Inferior parietal cortex (tissue), 1 donor: ENCODE measurements around the gene SMYD3.
"Not testable (repeated sequence)": the region's sequence is repeated elsewhere in the genome, so short reads cannot be mapped to it uniquely, and the experiment has no call there.

Experiments used
- DNase-seq: peaks from one replicate; pipeline ENCODE4 v3.0.0-alpha.2; 2016; ENCODE audit errors: extremely low spot score

SMYD3 gene

DNA sequence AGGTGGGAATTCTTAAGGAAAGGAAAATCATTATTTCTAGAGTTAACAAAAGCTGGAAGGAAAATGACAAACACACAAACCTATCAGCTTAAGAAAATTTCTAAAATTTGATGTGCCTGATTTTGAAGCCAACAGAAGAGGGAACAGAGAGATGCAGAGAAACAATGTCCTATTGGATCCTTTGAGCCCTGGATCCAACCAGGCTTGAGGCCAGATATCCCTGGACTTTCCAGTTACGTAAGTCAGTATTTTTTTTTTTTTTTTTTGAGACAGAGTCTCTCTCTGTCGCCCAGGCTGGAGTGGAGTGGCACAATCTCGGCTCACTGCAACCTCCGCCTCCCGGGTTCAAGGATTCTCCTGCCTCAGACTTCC is 703.4 kb downstream of the SMYD3 start:
- no peak for DNase-seq

GRCh38 chr1:245802941-245803665 is 704.0 kb downstream of the SMYD3 start:
- DNase-seq, result no peak

DNA sequence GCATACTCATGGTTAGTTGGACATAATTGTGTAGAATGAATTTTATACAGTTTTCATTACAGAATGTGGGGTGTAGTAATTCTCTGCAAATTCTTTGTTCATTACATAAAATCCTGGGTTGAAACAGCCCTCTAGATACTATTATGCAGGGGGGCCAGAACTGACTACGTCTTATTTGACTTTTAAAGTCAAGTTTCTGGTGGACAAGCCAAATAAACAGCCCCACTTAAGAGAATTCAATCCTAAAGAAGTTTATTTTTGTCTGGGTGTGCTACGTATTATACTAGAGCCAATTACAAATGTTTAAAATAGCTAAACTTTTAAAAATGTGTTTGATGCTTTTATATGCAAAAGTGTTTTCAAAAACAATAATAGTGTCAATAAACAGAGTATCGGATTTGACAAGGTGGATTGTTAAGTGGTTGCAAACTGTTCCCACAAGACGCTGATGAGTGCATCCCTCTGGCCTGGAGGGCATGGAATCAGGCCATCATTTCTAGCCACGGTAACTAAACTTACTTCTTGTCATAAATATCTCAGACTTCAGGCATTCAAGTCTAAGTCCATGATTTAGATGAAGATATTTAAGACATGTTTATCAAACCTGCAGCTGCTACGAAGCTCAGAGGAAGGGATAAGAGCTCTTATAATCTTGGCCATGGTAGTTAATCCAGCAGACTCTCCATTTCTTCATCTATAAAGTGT is 706.0 kb downstream of the SMYD3 start:
- DNase-seq, result no peak

- DNase-seq, result no peak
Measured at GRCh38 chr1:245798349-245798711, 708.7 kb downstream of the SMYD3 start.

DNA sequence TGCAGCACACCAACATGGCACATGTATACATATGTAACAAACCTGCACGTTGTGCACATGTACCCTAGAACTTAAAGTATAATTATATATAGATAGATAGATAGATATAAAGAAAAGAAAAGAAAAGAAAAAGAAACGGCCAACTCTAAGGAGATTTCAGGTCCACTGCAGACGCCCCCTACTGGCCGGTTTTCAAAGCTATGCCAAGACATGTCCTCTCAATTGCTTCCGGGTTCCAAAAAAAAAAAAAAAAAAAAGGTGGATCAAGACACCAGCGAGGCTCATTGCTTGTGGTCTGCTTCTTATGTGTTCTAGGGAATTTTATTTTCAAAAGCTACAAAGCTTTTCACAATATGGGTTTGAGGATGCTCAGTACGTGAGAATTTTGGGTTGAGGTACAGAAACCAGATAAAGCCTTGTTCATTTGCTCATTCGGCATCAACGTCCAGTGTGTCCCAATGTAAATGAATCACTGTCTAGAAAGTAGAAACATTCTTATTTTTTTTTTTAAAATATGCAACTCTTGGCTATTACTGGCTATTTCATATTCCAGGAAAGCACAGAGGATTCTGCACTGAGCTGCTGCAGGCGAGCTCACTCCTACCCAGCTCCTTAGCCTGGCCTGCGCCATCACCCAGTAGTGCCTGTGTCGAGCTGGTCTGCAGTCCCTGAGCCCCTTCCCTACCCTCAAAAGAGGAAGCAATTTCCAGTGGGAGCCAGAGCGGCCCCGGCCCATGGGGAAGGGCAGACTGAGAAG is 709.3 kb downstream of the SMYD3 start:
- no peak for DNase-seq

DNA sequence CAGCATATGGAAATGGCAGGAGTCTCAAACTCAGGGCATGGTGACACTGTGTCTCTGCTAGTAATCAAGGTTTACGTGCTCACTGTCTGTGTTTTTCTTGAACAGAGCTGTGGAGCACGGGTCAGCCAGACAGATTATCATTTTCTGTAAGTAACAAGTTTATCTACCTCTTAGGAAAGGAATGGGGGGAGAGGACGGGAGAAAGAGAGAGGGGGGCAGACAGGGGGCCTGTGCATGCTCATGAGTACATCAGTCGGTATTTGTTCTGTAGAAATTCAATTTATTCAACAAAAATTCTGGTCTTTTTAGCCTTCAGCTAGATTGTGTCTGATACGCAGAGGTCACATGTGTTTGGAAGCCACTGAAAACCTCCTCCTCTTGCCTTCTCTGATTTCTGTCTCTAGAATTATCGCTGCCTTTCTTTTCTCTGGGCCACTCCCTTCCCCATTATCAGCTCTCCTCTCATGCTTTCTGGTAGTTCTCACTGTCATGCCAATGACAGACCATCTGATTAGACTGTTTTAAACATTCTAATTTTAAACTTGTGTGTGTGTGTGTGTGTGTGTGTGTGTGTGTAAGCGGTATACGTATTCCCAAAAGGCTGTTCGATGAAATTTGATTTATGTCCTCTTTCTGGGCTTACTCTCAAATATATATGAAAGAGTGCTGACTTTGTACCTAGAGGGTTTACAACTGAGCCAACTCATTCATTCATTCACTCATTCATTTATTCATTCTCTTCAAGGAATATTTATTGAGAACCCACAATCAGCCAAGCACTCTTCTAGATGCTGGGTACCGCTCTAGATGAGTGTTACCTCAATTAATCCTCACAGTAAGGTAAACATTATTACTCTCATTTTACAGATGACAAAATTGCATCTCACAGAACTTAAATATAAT is 715.4 kb downstream of the SMYD3 start:
- DNase-seq, result no peak

DNA sequence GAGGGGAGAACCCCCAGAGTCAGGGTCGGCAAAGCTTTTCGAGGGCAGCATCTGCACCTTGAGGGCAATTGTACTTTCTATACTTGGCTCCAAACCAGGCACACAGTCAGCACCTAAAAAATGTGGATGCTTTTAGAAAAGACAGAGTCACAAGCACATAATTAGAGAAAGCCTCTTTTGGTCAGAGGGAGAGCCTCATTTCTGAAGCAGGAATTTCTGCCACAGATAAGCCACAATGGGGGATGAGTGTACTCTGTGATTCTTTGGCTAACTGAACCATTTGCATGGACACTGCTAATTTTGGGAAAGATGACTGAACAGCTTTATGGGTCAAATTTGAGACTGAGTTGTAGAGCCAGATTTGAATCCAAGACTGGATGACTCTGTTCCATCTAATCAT is 716.6 kb downstream of the SMYD3 start:
- no peak for DNase-seq

- DNase-seq, result no peak
Measured at GRCh38 chr1:245788886-245789285, 718.2 kb downstream of the SMYD3 start.

DNA sequence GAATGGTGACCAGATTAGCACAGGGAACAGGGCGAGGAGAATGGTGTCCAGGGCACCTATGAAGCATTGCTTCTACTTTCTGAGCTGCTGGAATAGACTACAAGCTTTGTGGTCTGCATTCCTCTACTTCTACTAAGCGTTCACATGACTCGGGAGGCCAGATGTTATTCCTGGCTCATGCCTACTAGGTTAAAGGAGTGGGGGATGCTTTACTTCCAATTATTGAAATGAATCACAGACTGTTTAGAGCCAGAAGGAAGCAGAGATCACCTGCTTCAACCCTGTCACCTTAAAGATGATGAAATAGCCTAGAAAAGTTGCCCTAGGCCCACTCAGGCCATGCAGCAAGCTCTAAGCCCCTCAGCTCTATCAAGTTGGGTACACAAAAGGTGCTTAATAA is 718.8 kb downstream of the SMYD3 start:
- DNase-seq, result no peak

DNA sequence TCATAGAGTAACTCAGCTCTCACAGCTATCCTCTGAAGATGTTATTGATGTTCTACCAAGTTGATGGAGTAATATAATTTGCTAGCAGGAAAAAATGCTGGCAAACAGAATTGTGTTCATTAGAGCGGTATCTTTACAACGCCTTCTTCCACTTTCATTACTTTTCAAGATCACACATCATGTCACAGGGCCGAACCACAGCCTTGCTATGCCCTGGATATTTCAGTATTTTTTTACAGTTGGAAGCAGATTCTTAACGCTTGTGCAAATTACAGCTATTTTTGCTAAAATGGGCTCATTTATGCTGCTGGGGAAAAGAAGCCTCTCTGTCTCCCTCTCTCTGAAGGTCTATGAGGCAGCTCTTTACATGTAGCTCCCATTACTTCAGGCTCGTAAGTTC is 720.1 kb downstream of the SMYD3 start:
- DNase-seq, result no peak

DNA sequence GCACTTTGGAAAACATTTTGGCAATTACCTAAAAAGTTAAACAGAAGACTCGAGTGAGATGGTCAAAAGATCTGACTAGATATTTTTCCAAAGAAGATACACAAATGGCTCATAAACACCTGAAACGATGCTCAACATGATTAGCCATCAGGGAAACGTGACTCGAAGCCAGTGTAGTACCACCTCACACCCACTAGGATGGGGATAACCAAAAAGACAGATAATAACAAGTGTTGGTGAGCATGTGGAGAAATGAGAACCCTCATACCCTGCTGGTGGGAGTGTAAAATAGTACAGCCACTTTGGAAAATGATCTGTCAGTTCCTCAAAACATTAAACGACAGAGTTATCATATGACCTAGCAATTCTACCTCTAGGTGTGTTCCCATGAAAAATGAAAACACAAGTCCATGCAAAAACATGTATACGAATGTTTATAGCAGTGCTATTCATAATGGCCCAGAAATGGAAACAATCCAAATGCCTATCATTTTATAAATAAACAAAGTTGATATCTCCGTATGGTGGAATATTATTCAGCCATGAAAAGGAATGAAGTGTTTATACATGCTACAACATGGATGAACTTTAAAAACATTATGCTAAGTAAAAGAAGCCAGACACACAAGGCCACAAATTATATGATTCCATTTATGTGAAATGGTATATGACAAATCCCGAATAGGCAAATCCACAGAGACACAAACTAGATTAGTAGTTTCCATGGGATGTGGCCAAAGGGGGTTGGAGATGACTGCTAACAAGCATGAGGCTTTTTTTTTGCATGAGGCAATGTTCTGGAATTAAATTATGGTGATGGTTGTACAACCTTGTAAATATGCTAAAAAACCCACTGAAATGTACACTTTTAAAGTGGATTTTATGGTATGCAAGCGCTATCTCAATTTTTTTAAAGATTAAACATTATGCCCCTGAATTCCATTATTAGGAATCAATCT is 727.0 kb downstream of the SMYD3 start:
- DNase-seq, result no peak

- no peak for DNase-seq
Measured at GRCh38 chr1:245777752-245778151, 729.3 kb downstream of the SMYD3 start.

GRCh38 chr1:245776694-245777332 is 730.3 kb downstream of the SMYD3 start:
- DNase-seq, result no peak

GRCh38 chr1:245776139-245776538 is 730.9 kb downstream of the SMYD3 start:
- no peak for DNase-seq

GRCh38 chr1:245774931-245775330 is 732.1 kb downstream of the SMYD3 start:
- DNase-seq, result not testable (repeated sequence)

DNA sequence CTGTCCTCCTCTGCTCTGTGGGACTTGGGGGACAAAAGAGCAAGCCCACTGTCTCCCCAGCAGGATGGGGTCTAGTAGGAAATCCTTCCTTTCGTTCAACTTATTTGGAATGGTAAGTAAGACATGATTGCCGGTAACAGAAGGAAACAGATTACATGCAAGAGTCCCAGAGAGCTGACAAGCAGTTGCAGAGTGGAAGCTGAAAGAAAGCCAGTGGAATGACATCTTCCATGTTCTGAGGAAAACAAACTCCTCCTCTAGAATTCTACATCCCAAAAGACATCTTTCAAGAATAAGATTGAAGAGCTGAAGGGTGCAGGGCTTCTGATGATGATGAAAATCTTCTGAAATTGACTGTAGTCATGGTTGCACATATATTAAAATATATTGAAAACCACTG is 732.9 kb downstream of the SMYD3 start:
- no peak for DNase-seq

DNA sequence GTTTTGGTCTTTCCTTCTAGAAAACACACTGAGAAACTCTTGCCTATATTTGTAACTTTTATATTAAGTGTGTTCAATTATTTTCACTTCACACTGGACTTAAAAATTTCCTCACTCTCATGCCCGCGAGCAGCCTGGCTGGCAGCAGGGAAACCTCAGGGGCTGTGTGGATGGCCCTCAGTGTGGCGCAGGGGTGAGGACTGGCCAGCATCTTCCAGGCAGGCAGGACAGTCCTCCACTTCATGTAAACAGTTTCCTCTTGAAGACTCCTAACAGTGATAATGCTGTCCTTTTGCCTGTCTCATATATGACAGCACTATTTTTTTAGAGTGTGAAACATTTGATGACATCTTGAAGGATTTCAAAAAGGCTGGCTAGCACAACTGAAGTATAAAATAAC is 733.7 kb downstream of the SMYD3 start:
- DNase-seq, result no peak

DNA sequence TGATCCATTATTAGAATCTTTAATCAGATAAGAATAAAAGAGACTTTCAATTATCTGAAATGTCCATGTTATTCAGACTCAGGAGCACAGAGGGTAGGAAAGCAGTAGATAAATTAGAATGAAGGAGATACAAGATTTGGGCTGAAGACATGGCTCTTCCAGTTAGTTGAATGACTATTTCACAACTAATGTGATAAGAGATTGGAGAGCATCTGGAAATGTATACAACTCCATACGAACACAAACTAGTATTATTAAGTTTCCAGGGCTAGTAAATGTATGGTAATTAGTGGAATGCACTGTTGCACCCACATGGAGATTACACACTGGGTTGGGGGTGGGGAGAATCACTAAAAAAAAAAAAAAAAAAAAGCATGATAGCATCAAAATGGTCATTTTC is 734.3 kb downstream of the SMYD3 start:
- DNase-seq, result no peak

- DNase-seq, result no peak
Measured at GRCh38 chr1:245772325-245772724, 734.8 kb downstream of the SMYD3 start.
